GM04504 (cell line): ENCODE data around the gene MAGEB4.

Source experiments
- DNase-seq: peaks from one replicate; pipeline ENCODE4 v3.0.0-alpha.2; 2012; ENCODE audit warnings: low read depth

The MAGEB4 gene

GRCh38 chrX:30283456-30284200 is 41.8 kb downstream of the MAGEB4 start:
- DNase-seq = peak; percentile 81
